MM.1S (cell line): ENCODE measurements around the gene RPAP2.
"Not testable (repeated sequence)": the region's sequence is repeated elsewhere in the genome, so short reads cannot be mapped to it uniquely, and the experiment has no call there.

Experiments used
- DNase-seq: peaks from one replicate; pipeline ENCODE4 v3.0.0-alpha.2; 2015
- H2AFZ ChIP-seq: fragments of 300-600 bp; sonication (generic); 2 replicates; pipeline ENCODE4 v1.6.0; 2016; ENCODE audit warnings: antibody characterized with exemption, low read length
- H3F3A ChIP-seq: fragments of 300-600 bp; sonication (generic); 2 replicates; pipeline ENCODE4 v1.6.1; 2016; ENCODE audit warnings: mild to moderate bottlenecking, antibody characterized with exemption, low read length, moderate library complexity, mixed read lengths; ENCODE audit not compliant: insufficient read depth
- H3K27ac ChIP-seq: fragments of 300-600 bp; sonication (generic); 2 replicates; pipeline ENCODE4 v1.5.1; 2016; ENCODE audit warnings: mild to moderate bottlenecking, low read length
- H3K27me3 ChIP-seq: fragments of 300-600 bp; sonication (generic); replicated peaks from 2 replicates; pipeline ENCODE4 v1.6.0; 2016; ENCODE audit warnings: low read length; ENCODE audit not compliant: insufficient read depth
- H3K36me3 ChIP-seq: fragments of 300-600 bp; sonication (generic); replicated peaks from 2 replicates; pipeline ENCODE4 v1.6.1; 2016; ENCODE audit warnings: mild to moderate bottlenecking, low read length, mixed read lengths; ENCODE audit not compliant: insufficient read depth
- H3K4me1 ChIP-seq: fragments of 300-600 bp; sonication (generic); 2 replicates; pipeline ENCODE4 v1.6.1; 2016; ENCODE audit warnings: low read length, mixed read lengths
- H3K4me2 ChIP-seq: fragments of 300-600 bp; sonication (generic); 2 replicates; pipeline ENCODE4 v1.6.0; 2016; ENCODE audit warnings: low read depth, low read length
- H3K4me3 ChIP-seq: fragments of 300-600 bp; sonication (generic); 2 replicates; pipeline ENCODE4 v1.5.1; 2016; ENCODE audit warnings: low read length, mixed read lengths
- H3K79me2 ChIP-seq: fragments of 300-600 bp; sonication (generic); 2 replicates; pipeline ENCODE4 v1.6.1; 2016; ENCODE audit warnings: mixed run types, low read length, mixed read lengths
- H3K9ac ChIP-seq: fragments of 300-600 bp; sonication (generic); 2 replicates; pipeline ENCODE4 v1.6.1; 2016; ENCODE audit warnings: low read length, mixed read lengths
- H3K9me2 ChIP-seq: fragments of 300-600 bp; sonication (generic); replicated peaks from 2 replicates; pipeline ENCODE4 v1.6.1; 2016; ENCODE audit warnings: mild to moderate bottlenecking, low read length, mixed read lengths; ENCODE audit not compliant: insufficient read depth
- H3K9me3 ChIP-seq: fragments of 300-600 bp; sonication (generic); replicated peaks from 2 replicates; pipeline ENCODE4 v1.6.1; 2016; ENCODE audit warnings: mild to moderate bottlenecking, low read length, mixed read lengths; ENCODE audit not compliant: insufficient read depth
- H4K20me1 ChIP-seq: fragments of 300-600 bp; sonication (generic); 2 replicates; pipeline ENCODE4 v1.6.1; 2016; ENCODE audit warnings: mild to moderate bottlenecking, low read length, moderate library complexity, mixed read lengths; ENCODE audit not compliant: insufficient read depth
- CTCF ChIP-seq: fragments of 300-600 bp; sonication (generic); IDR thresholded peaks from 2 replicates; pipeline ENCODE4 v1.5.1; 2016; ENCODE audit warnings: antibody characterized with exemption, low read length, mixed read lengths
- EZH2 ChIP-seq: fragments of 300-600 bp; sonication (generic); optimal IDR thresholded peaks from 2 replicates; pipeline ENCODE3; 2017; ENCODE audit warnings: low read depth, mild to moderate bottlenecking, antibody characterized with exemption, low read length, mixed read lengths
- EZH2phosphoT487 ChIP-seq: fragments of 300-600 bp; sonication (generic); IDR thresholded peaks from 2 replicates; pipeline ENCODE4 v1.6.1; 2018; ENCODE audit warnings: antibody characterized with exemption, low read length

The RPAP2 gene

GRCh38 chr1:92273039-92273438 is 25.8 kb upstream of the RPAP2 start:
- no peaks in the 10 kb centered on the region for H3K9me3 ChIP-seq
- no peaks in the 10 kb centered on the region for H4K20me1 ChIP-seq
- no peak overlapping the region for H3K27ac ChIP-seq
- H3F3A ChIP-seq = no peaks in the 10 kb centered on the region
- no peak overlapping the region for H2AFZ ChIP-seq
- no peak overlapping the region for H3K9ac ChIP-seq
- H3K36me3 ChIP-seq = no peaks in the 10 kb centered on the region
- TF ChIP-seq CTCF = no peak
- TF ChIP-seq EZH2phosphoT487 = no peak
- no peak for TF ChIP-seq EZH2
- no peaks in the 10 kb centered on the region for H3K79me2 ChIP-seq
- H3K4me3 ChIP-seq = no peak overlapping the region
- no peaks in the 10 kb centered on the region for H3K9me2 ChIP-seq
- H3K27me3 ChIP-seq = no peaks in the 10 kb centered on the region
- DNase-seq = no peak
- H3K4me1 ChIP-seq = no peaks in the 10 kb centered on the region
- H3K4me2 ChIP-seq = no peak overlapping the region

- H3K27me3 ChIP-seq = no peaks in the 10 kb centered on the region
- H3F3A ChIP-seq = no peaks in the 10 kb centered on the region
- H3K4me1 ChIP-seq = no peaks in the 10 kb centered on the region
- DNase-seq = no peak
- H3K9ac ChIP-seq = no peak overlapping the region
- H3K9me2 ChIP-seq = no peaks in the 10 kb centered on the region
- H4K20me1 ChIP-seq = no peaks in the 10 kb centered on the region
- H3K4me3 ChIP-seq = no peak overlapping the region
- no peaks in the 10 kb centered on the region for H3K79me2 ChIP-seq
- H3K4me2 ChIP-seq = no peak overlapping the region
- H3K27ac ChIP-seq = no peak overlapping the region
- H2AFZ ChIP-seq = no peak overlapping the region
- no peaks in the 10 kb centered on the region for H3K9me3 ChIP-seq
- TF ChIP-seq EZH2 (no peak), EZH2phosphoT487 (no peak), CTCF (no peak)
- no peaks in the 10 kb centered on the region for H3K36me3 ChIP-seq
Measured at GRCh38 chr1:92274939-92275338, 23.9 kb upstream of the RPAP2 start.

- H3K36me3 ChIP-seq = no peaks in the 10 kb centered on the region
- no peaks in the 10 kb centered on the region for H3K4me1 ChIP-seq
- H3F3A ChIP-seq = no peaks in the 10 kb centered on the region
- no peak overlapping the region for H3K4me2 ChIP-seq
- no peak overlapping the region for H2AFZ ChIP-seq
- H3K27ac ChIP-seq = no peak overlapping the region
- no peaks in the 10 kb centered on the region for H4K20me1 ChIP-seq
- H3K9me3 ChIP-seq = no peaks in the 10 kb centered on the region
- H3K9me2 ChIP-seq = no peaks in the 10 kb centered on the region
- no peaks in the 10 kb centered on the region for H3K79me2 ChIP-seq
- no peak overlapping the region for H3K9ac ChIP-seq
- H3K27me3 ChIP-seq = no peaks in the 10 kb centered on the region
- TF ChIP-seq EZH2phosphoT487 (no peak), EZH2 (no peak)
- no peak overlapping the region for H3K4me3 ChIP-seq
- DNase-seq = no peak
Measured at GRCh38 chr1:92276082-92276481, 22.8 kb upstream of the RPAP2 start.

GRCh38 chr1:92277105-92277723 is 21.6 kb upstream of the RPAP2 start:
- DNase-seq = no peak
- TF ChIP-seq EZH2 (no peak), EZH2phosphoT487 (no peak), CTCF (no peak)
- no peaks in the 10 kb centered on the region for H3K4me1 ChIP-seq
- no peaks in the 10 kb centered on the region for H3F3A ChIP-seq
- H3K4me2 ChIP-seq = no peak overlapping the region
- no peaks in the 10 kb centered on the region for H3K9me3 ChIP-seq
- H3K36me3 ChIP-seq = no peaks in the 10 kb centered on the region
- H3K79me2 ChIP-seq = no peaks in the 10 kb centered on the region
- no peak overlapping the region for H2AFZ ChIP-seq
- no peak overlapping the region for H3K4me3 ChIP-seq
- no peaks in the 10 kb centered on the region for H4K20me1 ChIP-seq
- H3K9ac ChIP-seq = no peak overlapping the region
- H3K27ac ChIP-seq = no peak overlapping the region
- H3K27me3 ChIP-seq = no peaks in the 10 kb centered on the region
- H3K9me2 ChIP-seq = no peaks in the 10 kb centered on the region

GRCh38 chr1:92279781-92280180 is 19.1 kb upstream of the RPAP2 start:
- H3K9me3 ChIP-seq, H4K20me1 ChIP-seq, H3K4me3 ChIP-seq, H3K79me2 ChIP-seq, H3K9ac ChIP-seq, DNase-seq, H3K36me3 ChIP-seq, H3F3A ChIP-seq, H3K27me3 ChIP-seq, H3K27ac ChIP-seq, H2AFZ ChIP-seq, H3K4me1 ChIP-seq, H3K9me2 ChIP-seq, H3K4me2 ChIP-seq: not testable (repeated sequence)
